ENCODE measurements around the gene ACRBP. TPM values are rescaled to one million over a fixed set of nuclear protein-coding genes. Genes with fewer than 3 reads are reported as not detected.
A peak's percentile ranks its signal among the peaks of the same experiment; 100 is the strongest.

ACRBP gene
- total RNA-seq, 1 experiment from 2014 or later, result 2.9 TPM

- no peak for TF ChIP-seq CTCF (IDR thresholded peaks at IDR 0.05; ENCODE audit: unreplicated experiment)
- Mint-ChIP-seq H3K27ac (ENCODE audit: unreplicated experiment) (peak overlapping the region; percentile 92), H3K4me3 (ENCODE audit: low read depth, unreplicated experiment) (peak overlapping the region; percentile 86), H3K36me3 (ENCODE audit: insufficient read depth, unreplicated experiment) (peaks cover 28% of the 10 kb centered on the region), H3K27me3 (ENCODE audit: unreplicated experiment) (no peaks in the 10 kb centered on the region), H3K4me1 (ENCODE audit: low read depth, unreplicated experiment) (peaks cover 10% of the 10 kb centered on the region), H3K9me3 (ENCODE audit: low read depth, unreplicated experiment) (no peaks in the 10 kb centered on the region)
- CTCF ChIA-PET, result no interaction called here
- DNase-seq, result no peak
- intact Hi-C loops (cut with micrococcal nuclease; ENCODE audit: unreplicated experiment), result loop anchor here (5.0 kb wide), 1 partner anchor 60 kb away; the partner anchor contains the start of gene COPS7A
- BruUV-seq (replicated peaks), result TSS peak; percentile 59
These were observed 15.3 kb upstream of the ACRBP start for GRCh38 chr12:6662602-6662905.

- intact Hi-C loops (cut with micrococcal nuclease; ENCODE audit: unreplicated experiment), result no loop called here
These were observed 6.8 kb upstream of the ACRBP start for GRCh38 chr12:6653987-6654386.

GRCh38 chr12:6653342-6653741 is 6.1 kb upstream of the ACRBP start:
- H3K36me3 Mint-ChIP-seq (ENCODE audit: insufficient read depth, unreplicated experiment), result peaks cover 24% of the 10 kb centered on the region
- no peak for DNase-seq
- no peaks in the 10 kb centered on the region for H3K9me3 Mint-ChIP-seq (ENCODE audit: low read depth, unreplicated experiment)
- CTCF ChIA-PET, result no interaction called here
- H3K4me3 Mint-ChIP-seq (ENCODE audit: low read depth, unreplicated experiment), result no peak overlapping the region
- H3K27me3 Mint-ChIP-seq (ENCODE audit: unreplicated experiment), result no peaks in the 10 kb centered on the region
- intact Hi-C loops (cut with micrococcal nuclease; ENCODE audit: unreplicated experiment), result no loop called here
- no peaks in the 10 kb centered on the region for H3K4me1 Mint-ChIP-seq (ENCODE audit: low read depth, unreplicated experiment)
- BruUV-seq (replicated peaks), result no TSS peak
- TF ChIP-seq CTCF (IDR thresholded peaks at IDR 0.05; ENCODE audit: unreplicated experiment), result no peak
- H3K27ac Mint-ChIP-seq (ENCODE audit: unreplicated experiment), result no peak overlapping the region

More at GRCh38 chr12:6653987-6654386, 6.8 kb upstream of the ACRBP start:
- Mint-ChIP-seq H3K4me3 (ENCODE audit: low read depth, unreplicated experiment) (no peak overlapping the region), H3K4me1 (ENCODE audit: low read depth, unreplicated experiment) (no peaks in the 10 kb centered on the region), H3K27ac (ENCODE audit: unreplicated experiment) (no peak overlapping the region), H3K36me3 (ENCODE audit: insufficient read depth, unreplicated experiment) (peaks cover 28% of the 10 kb centered on the region), H3K9me3 (ENCODE audit: low read depth, unreplicated experiment) (no peaks in the 10 kb centered on the region), H3K27me3 (ENCODE audit: unreplicated experiment) (no peaks in the 10 kb centered on the region)
- CTCF ChIA-PET, result no interaction called here
- DNase-seq, result no peak
- TF ChIP-seq CTCF (IDR thresholded peaks at IDR 0.05; ENCODE audit: unreplicated experiment), result no peak
- no TSS peak for BruUV-seq (replicated peaks)

- TF ChIP-seq CTCF (IDR thresholded peaks at IDR 0.05; ENCODE audit: unreplicated experiment), result no peak
- no peak overlapping the region for H3K4me3 Mint-ChIP-seq (ENCODE audit: low read depth, unreplicated experiment)
These were observed 5.2 kb upstream of the ACRBP start for GRCh38 chr12:6652391-6652790.

More at GRCh38 chr12:6652391-6652790, 5.2 kb upstream of the ACRBP start:
- Mint-ChIP-seq H3K27ac (ENCODE audit: unreplicated experiment) (no peak overlapping the region), H3K27me3 (ENCODE audit: unreplicated experiment) (no peaks in the 10 kb centered on the region), H3K9me3 (ENCODE audit: low read depth, unreplicated experiment) (no peaks in the 10 kb centered on the region), H3K36me3 (ENCODE audit: insufficient read depth, unreplicated experiment) (peaks cover 32% of the 10 kb centered on the region), H3K4me1 (ENCODE audit: low read depth, unreplicated experiment) (no peaks in the 10 kb centered on the region)
- CTCF ChIA-PET, result no interaction called here
- intact Hi-C loops (cut with micrococcal nuclease; ENCODE audit: unreplicated experiment), result no loop called here
- BruUV-seq (replicated peaks), result no TSS peak
- no peak for DNase-seq
